IMR-90 (cell line): ENCODE data around the gene ERGIC1. TPM values are rescaled to one million over a fixed set of nuclear protein-coding genes. Genes with fewer than 3 reads are reported as not detected.
A peak's percentile ranks its signal among the peaks of the same experiment; 100 is the strongest.

Source experiments
- ATAC-seq: fragments of 200-7000 bp; cut with Tn5 transposase; 2 replicates; pipeline ENCODE4 v1.9.1; 2020; ENCODE audit warnings: low read depth, mild to moderate bottlenecking, moderate library complexity
- BruUV-seq: library from RNA; stranded (reverse); fragments of 400-500 nt; replicated peaks from 2 replicates; lab custom pipeline; 2021; lab: Mats Ljungman, UMichigan
- CTCF ChIA-PET: fragments of 300-600 bp; formaldehyde crosslinking; extraction: SDS; loops from one replicate; lab custom pipeline; 2021; ENCODE audit warnings: antibody characterized with exemption; lab: Yijun Ruan, JAX
- POLR2A ChIA-PET: fragments of 300-600 bp; sonication (Branson Sonifier 250); formaldehyde crosslinking; loops from one replicate; lab custom pipeline; 2022; ENCODE audit warnings: antibody characterized with exemption; ENCODE audit not compliant: unreplicated experiment; lab: Charles Lee
- DNase-seq: peaks from one replicate; pipeline ENCODE4 v3.0.0; 2013
- H2AFZ ChIP-seq: replicated peaks from 2 replicates; pipeline ENCODE3; 2013; ENCODE audit warnings: low read length, mild to moderate bottlenecking; ENCODE audit not compliant: poor library complexity
- H2AK5ac ChIP-seq: 2 replicates; pipeline ENCODE4 v1.6.1; 2013; ENCODE audit warnings: low read depth, low read length, inconsistent platforms
- H2AK9ac ChIP-seq: replicated peaks from 2 replicates; pipeline ENCODE3; 2013; ENCODE audit warnings: mild to moderate bottlenecking, low read depth, low read length, moderate library complexity; ENCODE audit not compliant: poor library complexity
- H2BK120ac ChIP-seq: 2 replicates; pipeline ENCODE4 v1.6.1; 2013; ENCODE audit warnings: low read depth, low read length, inconsistent platforms
- H2BK15ac ChIP-seq: 3 replicates; pipeline ENCODE4 v1.6.1; 2013; ENCODE audit warnings: low read depth, low read length, inconsistent platforms
- H2BK20ac ChIP-seq: 2 replicates; pipeline ENCODE4 v1.6.1; 2013; ENCODE audit warnings: low read depth, mild to moderate bottlenecking, inconsistent platforms, low read length, moderate library complexity
- H2BK5ac ChIP-seq: 2 replicates; pipeline ENCODE4 v1.6.1; 2013; ENCODE audit warnings: mild to moderate bottlenecking, low read depth, low read length, inconsistent platforms; ENCODE audit not compliant: poor library complexity, severe bottlenecking
- H3K14ac ChIP-seq: replicated peaks from 2 replicates; pipeline ENCODE4 v1.6.1; 2013; ENCODE audit warnings: low read depth, low read length, inconsistent platforms
- H3K18ac ChIP-seq: 2 replicates; pipeline ENCODE4 v1.6.1; 2013; ENCODE audit warnings: low read depth, low read length, control low read depth
- H3K23ac ChIP-seq: 2 replicates; pipeline ENCODE4 v1.6.1; 2013; ENCODE audit warnings: low read depth, low read length, inconsistent platforms
- H3K27ac ChIP-seq: 2 replicates; pipeline ENCODE4 v1.5.1; 2013; ENCODE audit warnings: mild to moderate bottlenecking, control low read depth, low read length; ENCODE audit not compliant: insufficient read depth
- H3K27me3 ChIP-seq: 2 replicates; pipeline ENCODE4 v1.6.1; 2013; ENCODE audit warnings: low read length; ENCODE audit not compliant: control insufficient read depth, insufficient read depth
- H3K36me3 ChIP-seq: 2 replicates; pipeline ENCODE4 v1.6.1; 2013; ENCODE audit warnings: low read length, mixed read lengths; ENCODE audit not compliant: control insufficient read depth, insufficient read depth
- H3K4ac ChIP-seq: 2 replicates; pipeline ENCODE4 v1.6.1; 2013; ENCODE audit warnings: low read depth, low read length, inconsistent platforms
- H3K4me1 ChIP-seq: 2 replicates; pipeline ENCODE4 v1.6.1; 2013; ENCODE audit warnings: low read length, mixed read lengths; ENCODE audit not compliant: control insufficient read depth, insufficient read depth
- H3K4me2 ChIP-seq: 2 replicates; pipeline ENCODE4 v1.6.1; 2013; ENCODE audit warnings: low read depth, mild to moderate bottlenecking, control low read depth, low read length, moderate library complexity
- H3K4me3 ChIP-seq: 2 replicates; pipeline ENCODE4 v1.5.1; 2013; ENCODE audit warnings: low read depth, mild to moderate bottlenecking, control low read depth, low read length, moderate library complexity; ENCODE audit not compliant: insufficient read depth
- H3K56ac ChIP-seq: 2 replicates; pipeline ENCODE4 v1.6.1; 2013; ENCODE audit warnings: low read length, inconsistent platforms; ENCODE audit not compliant: insufficient read depth; ENCODE audit errors: extremely low read depth
- H3K79me1 ChIP-seq, 2 experiments: 2 replicates each; pipeline ENCODE4 v1.6.1; 2013; ENCODE audit warnings: low read length in 2 of 2, inconsistent platforms in 1 of 2, low read depth in 1 of 2
- H3K9ac ChIP-seq: 2 replicates; pipeline ENCODE4 v1.6.1; 2013; ENCODE audit warnings: low read depth, low read length, control low read depth
- H3K9me1 ChIP-seq: 2 replicates; pipeline ENCODE4 v1.6.1; 2013; ENCODE audit warnings: low read length, inconsistent platforms; ENCODE audit not compliant: insufficient read depth
- H3K9me3 ChIP-seq: 2 replicates; pipeline ENCODE4 v1.6.1; 2013; ENCODE audit warnings: low read length; ENCODE audit not compliant: control insufficient read depth, insufficient read depth
- H4K20me1 ChIP-seq: 2 replicates; pipeline ENCODE4 v1.6.1; 2013; ENCODE audit warnings: low read length, inconsistent platforms; ENCODE audit not compliant: insufficient read depth
- H4K5ac ChIP-seq: 2 replicates; pipeline ENCODE4 v1.6.1; 2013; ENCODE audit warnings: mild to moderate bottlenecking, low read depth, low read length, control low read depth
- H4K8ac ChIP-seq, 2 experiments: 2 replicates each; pipeline ENCODE4 v1.6.1; 2013; ENCODE audit warnings: low read depth in 2 of 2, low read length in 2 of 2, control low read depth in 1 of 2, inconsistent platforms in 1 of 2
- H4K91ac ChIP-seq: 2 replicates; pipeline ENCODE4 v1.6.1; 2013; ENCODE audit warnings: low read depth, low read length, inconsistent platforms; ENCODE audit not compliant: insufficient read depth
- CHD1 ChIP-seq: IDR thresholded peaks from 2 replicates; pipeline ENCODE4 v1.6.1; 2012; ENCODE audit warnings: low read depth, low read length, improper control_type of control experiment
- CTCF ChIP-seq: conservative IDR thresholded peaks from 2 replicates; pipeline ENCODE4 v1.5.1; 2012; ENCODE audit warnings: mild to moderate bottlenecking, low read depth, low read length, improper control_type of control experiment
- ELK1 ChIP-seq: fragments of 150-350 bp; IDR thresholded peaks from 2 replicates; pipeline ENCODE4 v1.6.1; 2016; ENCODE audit warnings: low read depth, mild to moderate bottlenecking, low read length, moderate library complexity, borderline replicate concordance
- FOS ChIP-seq: fragments of 150-350 bp; IDR thresholded peaks from 2 replicates; pipeline ENCODE4 v1.6.1; 2016; ENCODE audit warnings: low read depth, low read length
- MAFK ChIP-seq: IDR thresholded peaks from 2 replicates; pipeline ENCODE4 v1.6.1; 2012; ENCODE audit warnings: low read depth, low read length, improper control_type of control experiment
- MAZ ChIP-seq: IDR thresholded peaks from 2 replicates; pipeline ENCODE4 v1.6.1; 2012; ENCODE audit warnings: low read depth, mild to moderate bottlenecking, low read length, improper control_type of control experiment, moderate library complexity, borderline replicate concordance
- RFX5 ChIP-seq: IDR thresholded peaks from 2 replicates; pipeline ENCODE4 v1.8.0; 2012; ENCODE audit warnings: low read depth, mild to moderate bottlenecking, low read length, moderate library complexity
- SMC3 ChIP-seq: fragments of 150-350 bp; IDR thresholded peaks from 2 replicates; pipeline ENCODE4 v1.6.1; 2016; ENCODE audit warnings: low read depth, mild to moderate bottlenecking, antibody characterized with exemption, low read length, moderate library complexity
- WGBS, 2 experiments: methylation state at CpG; one replicate each; pipeline versions ENCODE4 v1.1.5 to v1.1.7; 2013; ENCODE audit warnings: missing lambda C conversion rate in 2 of 2; ENCODE audit not compliant: insufficient read length in 1 of 2; ENCODE audit errors: extremely low coverage in 2 of 2; 5-methylcytosine and 5-hydroxymethylcytosine counted together
- dilution Hi-C: fragments of 300-500 bp; cut with HindIII; formaldehyde crosslinking; loops from one replicate; pipeline ENCODE4 v1.14.3; 2018; ENCODE audit warnings: low sequenced_read_pairs; ENCODE audit not compliant: unreplicated experiment
- in situ Hi-C: fragments of 300-500 bp; cut with MboI; formaldehyde crosslinking; loops from 3 replicates; pipeline ENCODE4 v1.14.3; 2019; ENCODE audit warnings: low sequenced_read_pairs, inconsistent platforms, mixed read lengths
- intact Hi-C: fragments of 100-400 bp; cut with micrococcal nuclease; formaldehyde crosslinking; loops from 2 replicates; pipeline ENCODE4 v1.10.0; 2022
- polyA plus RNA-seq, 3 experiments: library from polyadenylated mRNA; depleted of rRNA; stranded (reverse); fragments of >200 nt; gene quantifications; 2 replicates each; pipeline ENCODE4 v1.2.3, GENCODE V29; 2012; ENCODE audit warnings: low replicate concordance in 1 of 3
- total RNA-seq: library from RNA; depleted of rRNA; stranded (reverse); fragments of >200 nt; gene quantifications from 2 replicates; pipeline ENCODE4 v1.2.3, GENCODE V29; 2012

Gene ERGIC1
- total and polyA plus RNA-seq, 2 of the 4 experiments (the other 2 are of a cell fraction), result 134 to 192 TPM

GRCh38 chr5:172807766-172808311, 26.2 kb upstream of the ERGIC1 start:
- Histone ChIP-seq H4K91ac (peak overlapping the region; percentile 48), H3K9me3 (peaks cover 3% of the 10 kb centered on the region), H2BK20ac (peak overlapping the region; percentile 51), H2BK15ac (peak overlapping the region; percentile 96; the same call in 2 of the 3 replicates), H3K27ac (peak overlapping the region; percentile 26; the same call in 1 of the 2 replicates), H3K18ac (peak overlapping the region; percentile 31), H3K9me1 (peaks cover 4% of the 10 kb centered on the region), H2AK5ac (peak overlapping the region; percentile 60), H4K20me1 (no peaks in the 10 kb centered on the region), H4K5ac (peak overlapping the region; percentile 46), H3K27me3 (no peaks in the 10 kb centered on the region), H3K4me3 (no peak overlapping the region), H3K23ac (no peak overlapping the region), H2BK120ac (peak overlapping the region; percentile 97), H4K8ac (peak overlapping the region; percentile 98 to 100; a peak in 3 of 4 replicates), H2AFZ (peak overlapping the region; percentile 72), H3K4me1 (peaks cover 4% of the 10 kb centered on the region), H3K14ac (peak overlapping the region; percentile 98), H3K36me3 (no peaks in the 10 kb centered on the region), H2BK5ac (peak overlapping the region; percentile 96), H3K4me2 (no peak overlapping the region), H3K4ac (peak overlapping the region; percentile 100; the same call in 1 of the 2 replicates), H3K79me1 (peaks cover 2 to 13% of the 10 kb centered on the region in 2 experiments; a peak in 3 of 4 replicates), H2AK9ac (no peak overlapping the region), H3K9ac (0 out of 2 replicates have a peak overlapping the region, but pooled peaks have one; percentile 39), H3K56ac (no peak overlapping the region)
- TF ChIP-seq MAZ, result no peak
- no peak for TF ChIP-seq CHD1
- TF ChIP-seq ELK1, result no peak
- TF ChIP-seq FOS, result no peak
- no peak for TF ChIP-seq SMC3
- TF ChIP-seq RFX5, result no peak
- TF ChIP-seq CTCF, result no peak
- TF ChIP-seq MAFK, result no peak
- ATAC-seq, result no peak
- BruUV-seq, result no TSS peak
- dilution Hi-C loops (no loop called here), in situ Hi-C loops (no loop called here), intact Hi-C loops (no loop called here)
- CTCF ChIA-PET, result interaction anchor here (0.8 kb wide), 1 partner anchor 12 kb away, joined by 3 read pairs; no protein-coding TSS in a partner anchor
- POLR2A ChIA-PET, result interaction anchor here (0.6 kb wide), 1 partner anchor 29 kb away, joined by 3 read pairs; no protein-coding TSS in a partner anchor
- no CpG with 5 or more reads among the region's 11 CpGs for WGBS, 2 experiments
- no peak for DNase-seq
